Stimulated activated CD8-positive, alpha-beta memory T cell treated with anti-CD3 and anti-CD28 coated beads, Interleukin-15, amount 100 ng/mL, for 1 hour (primary cell): Measurements from ENCODE around the gene EOMES.
"Not testable (repeated sequence)": the region's sequence is repeated elsewhere in the genome, so short reads cannot be mapped to it uniquely, and the experiment has no call there.

Source experiments
- DNase-seq: peaks from one replicate; pipeline ENCODE4 v3.0.0-alpha.2; 2020; ENCODE audit warnings: low read depth

The EOMES gene

GRCh38 chr3:27721717-27722564 lies at the start of gene EOMES:
Gene EOMES, minus strand, starts transcription at chr3:27722323. Its CDS starts 29 bp downstream, at chr3:27722294.
- peak; percentile 41 for DNase-seq

GRCh38 chr3:27770384-27770783 lies 48.3 kb upstream of the EOMES start:
- not testable (repeated sequence) for DNase-seq

- DNase-seq: no peak
These were observed 44.9 kb upstream of the EOMES start for GRCh38 chr3:27767000-27767399.

GRCh38 chr3:27758083-27758482 lies 36.0 kb upstream of the EOMES start:
- no peak for DNase-seq

DNA sequence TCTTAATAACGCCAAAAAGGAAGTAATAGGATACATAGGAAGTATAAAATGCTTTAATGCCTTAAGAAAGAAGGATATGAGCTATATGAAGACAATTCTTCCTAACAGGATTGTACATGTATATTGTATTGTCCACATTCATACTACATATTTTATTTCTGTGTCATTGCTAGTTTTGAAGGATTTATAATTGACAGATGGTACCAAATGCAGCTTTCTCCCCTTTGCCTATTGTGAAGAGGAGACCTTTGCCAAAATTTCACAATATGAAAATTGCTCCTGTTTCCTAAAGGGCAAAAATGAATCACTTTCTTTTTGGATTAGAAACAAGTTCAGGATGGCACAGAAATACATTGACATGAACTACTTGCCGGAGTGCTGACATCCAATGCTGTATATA lies 34.8 kb upstream of the EOMES start:
- no peak for DNase-seq

DNA sequence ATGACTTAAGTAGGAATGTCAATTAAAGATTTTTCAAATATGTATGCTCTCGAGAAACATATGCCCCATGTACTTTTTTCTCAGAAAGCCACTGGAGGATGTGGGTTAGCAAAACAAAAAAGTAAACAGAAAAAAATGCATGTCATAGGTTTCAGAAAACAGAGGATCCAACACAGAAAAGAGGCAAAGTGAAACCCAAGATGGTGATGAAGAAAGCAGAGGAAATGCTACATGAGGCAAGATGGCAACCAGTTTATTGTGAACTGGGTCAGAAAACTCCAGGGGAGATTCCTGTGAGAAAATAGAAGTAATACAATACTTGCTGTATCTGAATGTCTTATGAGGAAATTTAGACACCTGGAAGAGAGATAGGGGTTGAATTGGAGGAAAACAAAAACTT lies 30.8 kb upstream of the EOMES start:
- DNase-seq: no peak

DNA sequence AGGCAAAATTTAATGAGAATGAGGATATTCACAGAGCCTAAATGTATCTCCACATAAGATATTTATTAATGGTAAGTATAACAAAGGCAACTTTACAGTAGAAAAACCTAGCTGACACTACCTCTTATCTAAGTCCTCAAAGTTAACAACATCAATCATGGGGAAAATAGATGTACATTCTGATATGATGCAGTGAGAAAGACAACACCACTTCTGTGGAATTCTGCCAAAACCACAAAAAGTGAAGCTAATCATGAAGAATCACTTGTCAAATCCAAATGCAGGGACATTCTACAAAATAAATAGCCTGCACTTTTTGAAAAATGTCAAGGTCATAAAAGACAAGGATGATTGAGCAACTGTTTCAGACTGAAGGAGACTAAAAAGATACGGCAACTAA lies 27.5 kb upstream of the EOMES start:
- DNase-seq: no peak

DNA sequence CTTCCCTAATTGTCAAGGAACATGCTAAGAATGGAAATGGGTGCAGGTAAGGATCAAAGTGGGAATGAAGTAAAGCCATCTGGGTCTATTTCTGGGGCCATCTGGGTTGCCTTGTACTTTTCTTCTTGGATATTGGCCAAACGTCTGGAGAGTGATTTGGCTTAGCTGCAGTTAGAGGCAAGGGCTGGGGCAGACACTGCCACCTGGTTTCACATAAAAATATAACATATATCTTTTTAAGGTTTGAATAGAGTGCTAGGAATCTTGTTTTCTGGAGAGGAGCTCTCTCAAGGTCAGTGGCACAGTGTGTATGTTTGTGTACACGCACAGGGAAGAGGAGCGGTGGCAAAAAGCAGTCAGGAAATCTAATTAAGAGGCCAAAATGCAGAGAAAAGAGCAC lies 24.7 kb upstream of the EOMES start:
- DNase-seq: no peak

DNA sequence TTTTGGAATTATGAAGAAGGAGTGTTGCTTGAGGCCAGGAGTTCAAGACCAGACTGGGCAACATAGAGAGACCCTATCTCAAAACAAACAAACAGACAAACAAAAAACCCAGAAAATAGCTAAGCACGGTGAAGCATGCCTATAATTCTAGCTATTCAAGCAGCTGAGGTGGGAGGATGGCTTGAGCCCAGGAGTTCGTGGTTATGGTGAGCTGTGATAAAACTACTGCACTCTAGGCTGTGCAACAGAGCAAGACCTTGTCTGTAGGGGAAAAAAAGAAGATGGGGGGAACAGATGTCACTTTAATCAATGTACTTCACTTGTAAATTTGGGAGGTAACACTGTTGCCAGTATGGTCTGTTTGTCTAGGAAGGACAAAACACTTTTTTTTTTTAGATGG lies 18.7 kb upstream of the EOMES start:
- DNase-seq: no peak

- no peak for DNase-seq
These were observed 15.0 kb upstream of the EOMES start for GRCh38 chr3:27737091-27737490.

DNA sequence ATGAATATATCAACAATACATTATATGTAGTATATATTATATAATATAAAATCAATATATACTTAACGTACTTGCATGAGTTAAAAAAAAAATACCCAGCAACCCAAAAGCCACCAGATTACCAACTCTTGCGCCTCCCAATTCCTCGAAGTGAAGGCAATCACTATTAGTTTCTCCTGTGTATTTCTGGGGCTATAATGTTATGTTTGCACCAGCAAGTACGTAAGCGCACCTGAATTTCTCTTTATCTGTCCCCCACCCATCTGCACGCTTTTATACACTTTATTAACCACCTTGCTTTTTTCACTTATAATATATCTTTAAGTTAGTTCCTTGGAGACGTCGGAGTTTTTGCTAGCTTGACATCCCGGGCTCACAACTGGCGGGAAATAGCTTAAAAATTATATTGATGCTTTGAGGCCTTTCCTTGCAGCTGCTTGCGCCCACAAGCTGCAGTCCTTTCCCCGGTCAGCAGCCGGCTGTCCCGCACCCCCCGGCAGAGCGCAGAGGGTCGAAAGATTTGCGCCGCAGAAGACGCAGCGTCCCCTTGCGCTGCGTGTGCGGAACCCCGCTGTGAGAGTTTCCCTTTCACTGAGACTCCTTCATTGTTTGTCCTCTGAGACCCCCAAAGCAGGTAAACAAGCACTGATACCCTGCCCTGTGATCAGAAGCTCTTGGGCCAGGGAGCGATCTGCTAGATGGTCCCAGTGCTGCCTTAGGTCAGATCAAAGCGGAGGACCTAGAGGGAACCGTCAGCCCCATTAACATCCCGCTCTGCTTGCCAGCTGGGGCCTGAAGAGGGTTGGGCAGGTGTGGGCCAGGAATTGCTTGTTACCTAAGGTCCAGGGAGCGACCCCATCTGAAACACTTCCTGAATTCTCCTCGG lies 8.9 kb upstream of the EOMES start:
- DNase-seq: no peak

DNA sequence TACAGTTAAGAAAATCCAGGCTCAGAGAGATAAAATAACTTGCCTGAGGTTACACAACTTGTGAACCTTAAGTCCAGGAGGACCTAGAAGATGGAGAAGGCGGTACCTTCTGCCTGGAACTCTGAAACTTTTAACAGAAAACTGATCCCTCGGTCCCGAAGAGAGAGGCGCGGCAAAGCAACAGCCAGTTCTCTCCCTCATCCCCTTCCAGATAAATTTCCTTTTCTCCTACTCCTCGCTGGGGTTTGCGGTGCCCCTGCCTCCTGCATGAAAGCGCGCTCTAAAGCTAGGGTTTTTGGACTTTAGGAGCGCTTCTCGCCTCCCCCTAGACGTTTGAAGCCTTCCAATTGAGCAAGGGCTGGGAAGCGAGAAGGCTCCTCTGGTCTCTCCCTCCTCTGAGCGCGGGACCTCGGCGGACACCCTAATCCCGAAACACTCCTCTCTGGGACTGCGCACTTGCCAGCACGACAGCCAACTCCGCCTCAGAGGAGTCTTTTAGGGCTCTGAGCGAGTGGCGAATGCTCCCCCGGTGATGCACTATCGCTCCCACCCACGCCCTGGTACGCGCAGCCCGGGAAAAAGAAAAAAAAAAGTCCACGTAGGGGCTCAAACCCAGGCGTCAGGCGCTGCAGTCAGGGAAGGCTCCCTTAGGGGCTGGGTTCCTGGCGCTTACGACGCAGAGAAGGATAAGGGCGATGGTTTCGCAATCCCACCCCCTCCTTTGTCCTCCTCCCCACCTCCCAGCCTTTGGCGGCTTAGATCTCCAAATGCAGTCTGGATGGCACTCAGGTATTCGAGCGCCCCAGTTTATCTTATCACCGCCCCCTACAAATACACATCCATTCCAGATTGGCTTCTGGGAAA lies 7.9 kb upstream of the EOMES start:
- no peak for DNase-seq

GRCh38 chr3:27729325-27729724 lies 7.2 kb upstream of the EOMES start:
- DNase-seq: no peak

GRCh38 chr3:27728195-27729087 lies 6.3 kb upstream of the EOMES start:
- no peak for DNase-seq

- DNase-seq: no peak
These were observed 4.1 kb upstream of the EOMES start for GRCh38 chr3:27726240-27726639.

- no peak for DNase-seq
These were observed 2.5 kb upstream of the EOMES start for GRCh38 chr3:27724459-27725197.

DNA sequence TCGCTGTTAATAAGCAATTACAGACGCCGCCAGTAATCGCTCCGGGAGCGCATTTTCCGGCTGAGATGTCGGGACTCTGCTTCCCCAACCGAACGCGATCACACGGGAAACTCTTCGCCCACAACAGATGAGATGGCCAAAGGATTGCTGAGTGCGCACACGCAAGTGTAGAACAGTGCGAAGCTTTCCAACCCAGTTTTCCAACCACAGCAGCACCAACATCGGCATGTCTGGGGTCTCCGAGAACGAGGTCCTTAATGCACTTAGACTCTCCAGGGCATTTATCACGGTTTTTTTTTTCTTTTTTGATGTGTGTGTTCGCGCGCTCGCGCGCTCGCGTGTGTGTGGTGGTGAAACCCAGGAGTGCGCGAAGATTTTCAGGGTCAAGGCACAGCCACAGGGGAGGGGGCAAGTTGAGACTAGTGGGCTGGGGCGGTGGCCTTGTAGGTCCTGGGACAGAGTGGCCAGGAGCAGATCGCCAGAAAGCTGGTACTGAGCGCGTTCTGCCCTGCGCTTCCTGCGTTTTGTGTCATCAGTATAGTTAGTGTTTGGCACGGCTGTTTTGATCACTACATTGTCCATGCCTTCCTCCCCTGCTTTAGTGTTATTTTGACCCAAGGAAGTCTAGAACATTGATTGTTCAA lies 1.8 kb upstream of the EOMES start:
- no peak for DNase-seq

DNA sequence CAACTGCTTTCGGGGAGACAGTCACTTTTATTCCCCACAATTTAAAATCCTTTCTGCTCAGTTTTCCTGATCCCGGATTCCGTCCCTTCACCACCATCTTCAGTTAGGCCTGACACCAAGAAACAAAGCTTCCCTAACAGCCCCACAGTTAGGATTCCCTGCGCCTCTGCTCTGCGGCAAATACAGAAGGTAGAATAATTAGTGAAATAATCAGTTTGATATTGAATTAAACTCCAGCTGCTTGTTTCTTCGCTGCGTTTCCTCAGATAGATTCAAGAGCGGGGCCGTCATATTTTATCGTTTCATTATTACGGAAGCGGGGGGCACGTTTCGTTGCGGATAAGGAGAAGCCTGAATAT lies 1.3 kb upstream of the EOMES start:
- DNase-seq: no peak

GRCh38 chr3:27723001-27723445 lies 900 bp upstream of the EOMES start:
- DNase-seq: no peak
